ENCODE measurements around the gene RFPL4A.
"Not testable (repeated sequence)": the region's sequence is repeated elsewhere in the genome, so short reads cannot be mapped to it uniquely, and the experiment has no call there.

The RFPL4A gene

GRCh38 chr19:55723491-55723890 lies 35.4 kb upstream of the RFPL4A start:
- H3K27ac ChIP-seq = no peak overlapping the region
- no peak for DNase-seq (ENCODE audit: low read depth, low spot score)
- H3K36me3 ChIP-seq (ENCODE audit: insufficient read depth, low read length) = no peaks in the 10 kb centered on the region
- no peak overlapping the region for H3K4me3 ChIP-seq
- no peak overlapping the region for H3K9ac ChIP-seq (ENCODE audit: insufficient read length)
- no peak for TF ChIP-seq FOXP2 (optimal IDR thresholded peaks at IDR 0.05; ENCODE audit: control extremely low read depth, extremely low read length, insufficient read depth)
- TF ChIP-seq POLR2AphosphoS5 (IDR thresholded peaks at IDR 0.05; ENCODE audit: borderline replicate concordance, low read depth, low read length) = no peak
- no peak for TF ChIP-seq EZH2 (IDR thresholded peaks at IDR 0.05)
- H3K9me3 ChIP-seq (ENCODE audit: low read depth, low read length) = peaks cover 2% of the 10 kb centered on the region; the same call in 1 of the 2 replicates

- H3K4me3 ChIP-seq; H3K9me3 ChIP-seq (ENCODE audit: low read depth, low read length); H3K36me3 ChIP-seq (ENCODE audit: insufficient read depth, low read length); H3K9ac ChIP-seq (ENCODE audit: insufficient read length); H3K27ac ChIP-seq; DNase-seq (ENCODE audit: low read depth, low spot score): not testable (repeated sequence)
Measured at GRCh38 chr19:55730378-55730777, 28.5 kb upstream of the RFPL4A start.

- Histone ChIP-seq H3K36me3 (ENCODE audit: insufficient read depth, low read length) (no peaks in the 10 kb centered on the region), H3K27ac (no peak within 1 kb of the TSS), H3K4me3 (no peak within 1 kb of the TSS), H3K9me3 (ENCODE audit: low read depth, low read length) (no peaks in the 10 kb centered on the region), H3K9ac (ENCODE audit: insufficient read length) (no peak within 1 kb of the TSS)
- TF ChIP-seq EZH2 (IDR thresholded peaks at IDR 0.05) = no peak
- no peak for TF ChIP-seq FOXP2 (optimal IDR thresholded peaks at IDR 0.05; ENCODE audit: control extremely low read depth, extremely low read length, insufficient read depth)
- TF ChIP-seq POLR2AphosphoS5 (IDR thresholded peaks at IDR 0.05; ENCODE audit: borderline replicate concordance, low read depth, low read length) = no peak
- DNase-seq (ENCODE audit: low read depth, low spot score) = no peak
Measured at GRCh38 chr19:55738302-55738701, 20.6 kb upstream of the RFPL4A start, which contains the start of gene NLRP9. Gene NLRP9, minus strand, starts transcription at chr19:55738402. Its CDS starts 28 bp downstream, at chr19:55738374.

GRCh38 chr19:55750715-55751114 lies 8.2 kb upstream of the RFPL4A start:
- Histone ChIP-seq H3K9me3 (ENCODE audit: low read depth, low read length) (no peaks in the 10 kb centered on the region), H3K4me3 (no peak overlapping the region), H3K27ac (no peak overlapping the region), H3K9ac (ENCODE audit: insufficient read length) (no peak overlapping the region), H3K36me3 (ENCODE audit: insufficient read depth, low read length) (no peaks in the 10 kb centered on the region)
- no peak for DNase-seq (ENCODE audit: low read depth, low spot score)
- TF ChIP-seq POLR2AphosphoS5 (IDR thresholded peaks at IDR 0.05; ENCODE audit: borderline replicate concordance, low read depth, low read length) = no peak
- TF ChIP-seq EZH2 (IDR thresholded peaks at IDR 0.05) = no peak
- no peak for TF ChIP-seq FOXP2 (optimal IDR thresholded peaks at IDR 0.05; ENCODE audit: control extremely low read depth, extremely low read length, insufficient read depth)

GRCh38 chr19:55753401-55753800 lies 5.5 kb upstream of the RFPL4A start:
- Histone ChIP-seq H3K27ac (no peak overlapping the region), H3K4me3 (no peak overlapping the region), H3K9ac (ENCODE audit: insufficient read length) (no peak overlapping the region), H3K36me3 (ENCODE audit: insufficient read depth, low read length) (no peaks in the 10 kb centered on the region), H3K9me3 (ENCODE audit: low read depth, low read length) (no peaks in the 10 kb centered on the region)
- TF ChIP-seq EZH2 (IDR thresholded peaks at IDR 0.05) (no peak), FOXP2 (optimal IDR thresholded peaks at IDR 0.05; ENCODE audit: control extremely low read depth, extremely low read length, insufficient read depth) (no peak)
- no peak for DNase-seq (ENCODE audit: low read depth, low spot score)

- H3K9ac ChIP-seq (ENCODE audit: insufficient read length); H3K9me3 ChIP-seq (ENCODE audit: low read depth, low read length); H3K36me3 ChIP-seq (ENCODE audit: insufficient read depth, low read length); H3K4me3 ChIP-seq; H3K27ac ChIP-seq; DNase-seq (ENCODE audit: low read depth, low spot score): not testable (repeated sequence)
Measured at GRCh38 chr19:55756808-55757207, 2.1 kb upstream of the RFPL4A start.

- Histone ChIP-seq H3K36me3 (ENCODE audit: insufficient read depth, low read length) (no peaks in the 10 kb centered on the region), H3K27ac (no peak overlapping the region), H3K9me3 (ENCODE audit: low read depth, low read length) (no peaks in the 10 kb centered on the region), H3K4me3 (no peak overlapping the region), H3K9ac (ENCODE audit: insufficient read length) (no peak overlapping the region)
- TF ChIP-seq POLR2AphosphoS5 (IDR thresholded peaks at IDR 0.05; ENCODE audit: borderline replicate concordance, low read depth, low read length) (no peak), EZH2 (IDR thresholded peaks at IDR 0.05) (no peak), FOXP2 (optimal IDR thresholded peaks at IDR 0.05; ENCODE audit: control extremely low read depth, extremely low read length, insufficient read depth) (no peak)
- DNase-seq (ENCODE audit: low read depth, low spot score) = no peak
Measured at GRCh38 chr19:55766466-55766865, 7.6 kb downstream of the RFPL4A start.

- not testable (repeated sequence) for H3K9me3 ChIP-seq (ENCODE audit: low read depth, low read length); H3K4me3 ChIP-seq; H3K27ac ChIP-seq; H3K9ac ChIP-seq (ENCODE audit: insufficient read length); DNase-seq (ENCODE audit: low read depth, low spot score); H3K36me3 ChIP-seq (ENCODE audit: insufficient read depth, low read length)
Measured at GRCh38 chr19:55768818-55769217, 9.9 kb downstream of the RFPL4A start, which contains the start of gene RFPL4AL1. Gene RFPL4AL1, plus strand, starts transcription at chr19:55769118. Its CDS starts 2,687 bp downstream, at chr19:55771805.

- H3K4me3 ChIP-seq; H3K27ac ChIP-seq; DNase-seq (ENCODE audit: low read depth, low spot score); H3K9me3 ChIP-seq (ENCODE audit: low read depth, low read length); H3K9ac ChIP-seq (ENCODE audit: insufficient read length); H3K36me3 ChIP-seq (ENCODE audit: insufficient read depth, low read length): not testable (repeated sequence)
Measured at GRCh38 chr19:55769632-55770031, 10.7 kb downstream of the RFPL4A start.

- Histone ChIP-seq H3K9ac (ENCODE audit: insufficient read length) (no peak overlapping the region), H3K27ac (no peak overlapping the region), H3K4me3 (no peak overlapping the region), H3K36me3 (ENCODE audit: insufficient read depth, low read length) (no peaks in the 10 kb centered on the region), H3K9me3 (ENCODE audit: low read depth, low read length) (no peaks in the 10 kb centered on the region)
- TF ChIP-seq FOXP2 (optimal IDR thresholded peaks at IDR 0.05; ENCODE audit: control extremely low read depth, extremely low read length, insufficient read depth) (no peak), EZH2 (IDR thresholded peaks at IDR 0.05) (no peak), POLR2AphosphoS5 (IDR thresholded peaks at IDR 0.05; ENCODE audit: borderline replicate concordance, low read depth, low read length) (no peak)
- DNase-seq (ENCODE audit: low read depth, low spot score) = no peak
Measured at GRCh38 chr19:55777528-55777927, 18.6 kb downstream of the RFPL4A start.

All from SK-N-MC (cell line).